Measurements from ENCODE around the gene PARD3B. TPM values are rescaled to one million over a fixed set of nuclear protein-coding genes. Genes with fewer than 3 reads are reported as not detected.

PARD3B gene
- total RNA-seq, 2 donors from 2014 or later = 15.0 to 17.8 TPM

- Histone ChIP-seq H3K9me3 (no peaks in the 10 kb centered on the region), H3K4me1 (no peaks in the 10 kb centered on the region), H3K4me3 (no peak overlapping the region), H3K27ac (no peak overlapping the region), H3K36me3 (replicated peaks in 1 of 2; ENCODE audit: insufficient read depth in 1 of 2, low read depth in 2 of 2) (no peaks in the 10 kb centered on the region), H3K27me3 (no peaks in the 10 kb centered on the region)
- DNase-seq (no peak), ATAC-seq (no peak)
- TF ChIP-seq CTCF (IDR thresholded peaks at IDR 0.05) (no peak), POLR2A (IDR thresholded peaks at IDR 0.05) (no peak)
- 71 to 79% methylated on average over 4 of the region's 4 CpGs for WGBS, 2 donors
- intact Hi-C loops (cut with DNase I) = no loop called here
Measured at GRCh38 chr2:205593891-205594290, 1048.6 kb downstream of the PARD3B start.

DNA sequence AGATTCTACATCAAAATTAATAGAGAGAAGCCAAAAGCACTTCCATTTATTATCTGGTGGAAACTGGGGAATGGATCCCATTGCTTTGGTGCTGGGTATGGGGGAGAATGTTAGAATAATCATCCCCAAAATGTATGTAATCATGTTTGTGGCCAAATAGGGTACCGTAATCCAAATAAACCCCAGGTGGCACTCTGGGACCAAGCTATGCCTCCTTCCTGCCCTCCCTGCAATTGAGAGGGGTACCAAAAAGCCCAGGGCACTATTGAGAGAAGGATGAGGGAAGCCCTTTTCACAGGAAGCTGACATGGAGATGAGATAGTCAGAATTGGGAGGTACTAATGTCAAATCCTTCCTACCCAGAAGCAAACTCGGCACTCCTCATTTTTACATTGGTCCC lies 1051.3 kb downstream of the PARD3B start:
- H3K9me3 ChIP-seq = no peaks in the 10 kb centered on the region
- no peaks in the 10 kb centered on the region for H3K27me3 ChIP-seq
- no peak overlapping the region for H3K4me3 ChIP-seq
- DNase-seq (no peak), ATAC-seq (no peak)
- TF ChIP-seq CTCF (IDR thresholded peaks at IDR 0.05) (no peak), POLR2A (IDR thresholded peaks at IDR 0.05) (no peak)
- WGBS, 2 donors = 94 to 98% methylated on average over 2 of the region's 2 CpGs
- no peak overlapping the region for H3K27ac ChIP-seq
- H3K4me1 ChIP-seq = no peaks in the 10 kb centered on the region
- H3K36me3 ChIP-seq (replicated peaks in 1 of 2; ENCODE audit: insufficient read depth in 1 of 2, low read depth in 2 of 2) = no peaks in the 10 kb centered on the region
- intact Hi-C loops (cut with DNase I) = no loop called here

DNA sequence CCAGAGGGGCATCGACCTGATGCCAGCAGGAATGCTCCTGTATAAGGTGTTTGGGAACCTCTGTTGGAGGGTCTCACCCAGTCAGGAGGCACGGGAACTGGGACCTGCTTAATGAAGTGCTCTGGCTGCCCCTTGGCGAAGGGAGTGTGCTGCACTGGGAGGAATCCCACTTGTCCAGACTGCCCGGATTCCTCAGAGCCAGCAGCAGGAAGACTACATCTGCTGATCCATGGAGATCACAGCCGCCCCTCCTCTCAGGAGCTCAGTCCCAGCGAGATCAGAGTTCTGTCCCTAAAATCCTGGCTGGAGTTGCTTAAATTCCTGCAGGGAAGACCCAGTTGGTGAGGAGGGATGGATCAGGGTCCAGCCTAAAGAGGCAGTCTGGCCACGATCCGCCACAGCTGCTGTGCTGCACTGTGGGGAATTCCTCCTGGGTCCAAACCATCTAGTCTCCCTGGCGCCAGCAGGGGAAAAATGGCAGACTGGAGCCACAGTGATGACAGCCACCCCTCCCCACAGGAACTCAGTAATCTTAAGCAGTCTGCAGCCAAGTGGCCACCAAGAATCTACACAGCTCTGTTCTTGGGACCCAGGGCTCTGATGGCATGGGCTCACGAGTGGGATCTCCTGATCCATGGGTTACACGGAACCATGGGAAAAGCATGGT lies 1060.5 kb downstream of the PARD3B start:
- Histone ChIP-seq H3K9me3 (no peaks in the 10 kb centered on the region), H3K4me3 (no peak overlapping the region), H3K36me3 (replicated peaks in 1 of 2; ENCODE audit: insufficient read depth in 1 of 2, low read depth in 2 of 2) (no peaks in the 10 kb centered on the region), H3K27me3 (no peaks in the 10 kb centered on the region), H3K4me1 (no peaks in the 10 kb centered on the region), H3K27ac (no peak overlapping the region)
- intact Hi-C loops (cut with DNase I) = no loop called here
- WGBS, 2 donors = 92 to 100% methylated on average over 7 to 11 of the region's 11 CpGs
- ATAC-seq (no peak), DNase-seq (no peak)
- TF ChIP-seq CTCF (IDR thresholded peaks at IDR 0.05) (no peak), POLR2A (IDR thresholded peaks at IDR 0.05) (no peak)

DNA sequence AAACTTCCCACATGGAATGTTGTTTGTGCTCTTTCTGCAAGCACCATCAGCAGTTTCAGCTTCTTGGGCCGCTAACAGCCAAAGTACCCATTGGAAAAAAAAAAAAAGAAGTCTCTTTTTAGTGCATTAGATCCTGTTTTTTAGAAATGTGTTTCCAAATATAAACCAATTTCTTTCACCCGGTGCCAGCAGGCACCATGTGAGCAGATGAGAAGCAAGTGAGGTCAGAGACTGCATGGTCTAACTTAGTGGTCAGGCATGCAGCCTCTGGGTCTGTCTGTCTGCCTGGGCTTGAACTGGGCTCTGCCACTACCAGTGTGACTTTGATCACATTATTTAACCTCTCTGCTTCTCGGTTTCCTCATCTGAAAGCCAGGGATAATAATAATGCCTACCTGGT lies 1061.9 kb downstream of the PARD3B start:
- H3K36me3 ChIP-seq (replicated peaks in 1 of 2; ENCODE audit: insufficient read depth in 1 of 2, low read depth in 2 of 2) = no peaks in the 10 kb centered on the region
- no peak for TF ChIP-seq CTCF (IDR thresholded peaks at IDR 0.05)
- no peaks in the 10 kb centered on the region for H3K9me3 ChIP-seq
- DNase-seq (no peak), ATAC-seq (no peak)
- no peaks in the 10 kb centered on the region for H3K4me1 ChIP-seq
- H3K27ac ChIP-seq = no peak overlapping the region
- intact Hi-C loops (cut with DNase I) = no loop called here
- WGBS, 2 donors = 85 to 87% methylated on average over 3 of the region's 3 CpGs
- H3K27me3 ChIP-seq = no peaks in the 10 kb centered on the region
- H3K4me3 ChIP-seq = no peak overlapping the region

DNA sequence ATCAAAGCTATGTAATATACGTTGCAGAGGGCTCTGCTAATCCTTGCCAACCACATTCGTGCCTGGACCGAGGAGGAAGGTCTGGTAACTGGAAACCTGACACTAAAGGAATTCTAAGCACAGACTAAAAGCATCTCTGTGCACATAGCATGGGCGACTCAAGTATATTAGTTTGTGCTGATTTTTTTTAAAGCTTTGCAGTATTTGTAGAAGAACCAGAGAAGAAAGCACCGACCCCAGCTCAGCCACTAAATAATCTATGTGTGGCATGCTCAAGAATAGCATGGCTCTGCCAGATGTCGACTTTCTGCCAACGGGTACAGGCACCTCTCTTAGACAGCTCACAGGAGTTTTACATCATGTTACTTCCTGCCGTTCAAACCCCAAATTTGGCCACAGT lies 1063.8 kb downstream of the PARD3B start:
- TF ChIP-seq POLR2A (IDR thresholded peaks at IDR 0.05) (no peak), CTCF (IDR thresholded peaks at IDR 0.05) (no peak)
- ATAC-seq (no peak), DNase-seq (no peak)
- Histone ChIP-seq H3K4me3 (no peak overlapping the region), H3K27ac (no peak overlapping the region), H3K27me3 (no peaks in the 10 kb centered on the region), H3K4me1 (no peaks in the 10 kb centered on the region), H3K36me3 (replicated peaks in 1 of 2; ENCODE audit: insufficient read depth in 1 of 2, low read depth in 2 of 2) (no peaks in the 10 kb centered on the region), H3K9me3 (no peaks in the 10 kb centered on the region)
- intact Hi-C loops (cut with DNase I) = no loop called here
- 72 to 85% methylated on average over 8 of the region's 8 CpGs for WGBS, 2 donors
